Natural killer cell (primary cell): Measurements from ENCODE around the gene UBE2L6. TPM values are rescaled to one million over a fixed set of nuclear protein-coding genes. Genes with fewer than 3 reads are reported as not detected.

ENCODE experiments used
- ATAC-seq, 3 donors: fragments of 150-1000 bp in 2 of 3; fragments of 200-7000 bp in 1 of 3; cut with Tn5 transposase; 1 replicate in 1 of 3; 2 replicates in 2 of 3; pipeline ENCODE4 v1.10.0; 2021; ENCODE audit warnings: mild to moderate bottlenecking in 2 of 3, moderate library complexity in 2 of 3
- DNase-seq, 2 donors: peaks; one replicate each; pipeline versions ENCODE4 v3.0.0 to v3.0.0-alpha.2; 2013 to 2021; ENCODE audit warnings: mixed read lengths in 1 of 2
- H3K27ac ChIP-seq: one replicate; pipeline ENCODE4 v1.5.1; 2013; ENCODE audit warnings: mild to moderate bottlenecking, low read length
- H3K27me3 ChIP-seq: one replicate; pipeline ENCODE4 v1.6.1; 2013; ENCODE audit warnings: low read length; ENCODE audit not compliant: control insufficient read depth, insufficient read depth
- H3K36me3 ChIP-seq: one replicate; pipeline ENCODE4 v1.6.1; 2013; ENCODE audit warnings: low read length; ENCODE audit not compliant: control insufficient read depth, insufficient read depth
- H3K4me1 ChIP-seq: one replicate; pipeline ENCODE4 v1.6.1; 2013; ENCODE audit warnings: low read length; ENCODE audit not compliant: control insufficient read depth, insufficient read depth
- H3K4me3 ChIP-seq: one replicate; pipeline ENCODE4 v1.5.1; 2013; ENCODE audit warnings: low read length
- H3K9me3 ChIP-seq: one replicate; pipeline ENCODE4 v1.6.1; 2013; ENCODE audit warnings: low read length; ENCODE audit not compliant: control insufficient read depth, insufficient read depth
- H3K27ac Mint-ChIP-seq, 2 donors: one replicate each; pipeline ENCODE4 v1.8.0; 2022; ENCODE audit warnings: mild to moderate bottlenecking in 2 of 2, mixed read lengths in 2 of 2, moderate library complexity in 1 of 2
- H3K27me3 Mint-ChIP-seq, 2 donors: one replicate each; pipeline ENCODE4 v1.8.0; 2022; ENCODE audit warnings: low read depth in 2 of 2, mixed read lengths in 2 of 2
- H3K36me3 Mint-ChIP-seq: one replicate; pipeline ENCODE4 v1.8.0; 2022; ENCODE audit warnings: mixed read lengths
- H3K4me1 Mint-ChIP-seq, 2 donors: one replicate each; pipeline ENCODE4 v1.8.0; 2022; ENCODE audit warnings: mixed read lengths in 2 of 2
- H3K4me3 Mint-ChIP-seq: one replicate; pipeline ENCODE4 v1.8.0; 2022; ENCODE audit warnings: mild to moderate bottlenecking, moderate library complexity, mixed read lengths
- H3K9me3 Mint-ChIP-seq, 2 donors: one replicate each; pipeline ENCODE4 v1.8.0; 2022; ENCODE audit warnings: mixed read lengths in 2 of 2
- WGBS: methylation state at CpG from one replicate; pipeline ENCODE4 v1.1.7; 2013; ENCODE audit warnings: missing lambda C conversion rate; ENCODE audit not compliant: insufficient coverage; 5-methylcytosine and 5-hydroxymethylcytosine counted together
- intact Hi-C: fragments of 100-400 bp; cut with micrococcal nuclease; formaldehyde crosslinking; loops from one replicate; pipeline ENCODE4 v1.14.2; 2022
- total RNA-seq, 4 donors: library from RNA; stranded (reverse); fragments of 120-200 nt in 1 of 4; gene quantifications; one replicate each; pipeline versions ENCODE4 v1.2.3 to v1.2.4, GENCODE V29; 2013 to 2022
- TF ChIP-seq, protein P1 (sequence below): fragments of 200-600 bp; IDR thresholded peaks from one replicate; pipeline ENCODE4 v1.8.0; 2022; ENCODE audit warnings: antibody characterized with exemption

The UBE2L6 gene
- total RNA-seq, 3 donors from 2014 or later (not counting 1 experiment from before 2014, with no cell fraction given): 89.1 to 108 (median 103) TPM

DNA sequence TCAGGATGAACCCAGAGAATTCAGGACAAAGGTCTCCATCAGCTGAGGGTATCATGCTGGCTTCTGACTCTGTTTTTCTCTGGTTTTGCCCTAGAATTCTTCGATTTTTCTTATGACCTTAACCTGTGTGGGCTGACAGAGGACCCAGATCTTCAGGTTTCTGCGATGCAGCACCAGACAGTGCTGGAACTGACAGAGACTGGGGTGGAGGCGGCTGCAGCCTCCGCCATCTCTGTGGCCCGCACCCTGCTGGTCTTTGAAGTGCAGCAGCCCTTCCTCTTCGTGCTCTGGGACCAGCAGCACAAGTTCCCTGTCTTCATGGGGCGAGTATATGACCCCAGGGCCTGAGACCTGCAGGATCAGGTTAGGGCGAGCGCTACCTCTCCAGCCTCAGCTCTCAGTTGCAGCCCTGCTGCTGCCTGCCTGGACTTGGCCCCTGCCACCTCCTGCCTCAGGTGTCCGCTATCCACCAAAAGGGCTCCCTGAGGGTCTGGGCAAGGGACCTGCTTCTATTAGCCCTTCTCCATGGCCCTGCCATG lies 46.8 kb upstream of the UBE2L6 start:
- H3K4me3 Mint-ChIP-seq: no peak overlapping the region
- Histone ChIP-seq H3K36me3 (no peaks in the 10 kb centered on the region), H3K4me3 (no peak overlapping the region), H3K27ac (no peak overlapping the region), H3K9me3 (peaks cover 3% of the 10 kb centered on the region), H3K4me1 (no peaks in the 10 kb centered on the region), H3K27me3 (no peaks in the 10 kb centered on the region)
- H3K27ac Mint-ChIP-seq: no peak overlapping the region
- 78% methylated on average over 10 of the region's 10 CpGs for WGBS
- no peaks in the 10 kb centered on the region for H3K4me1 Mint-ChIP-seq
- DNase-seq (no peak), ATAC-seq (no peak)
- H3K9me3 Mint-ChIP-seq: no peaks in the 10 kb centered on the region
- intact Hi-C loops: no loop called here
- H3K27me3 Mint-ChIP-seq: peaks cover 7 to 28% of the 10 kb centered on the region in 2 donors
- TF ChIP-seq, protein P1, sequence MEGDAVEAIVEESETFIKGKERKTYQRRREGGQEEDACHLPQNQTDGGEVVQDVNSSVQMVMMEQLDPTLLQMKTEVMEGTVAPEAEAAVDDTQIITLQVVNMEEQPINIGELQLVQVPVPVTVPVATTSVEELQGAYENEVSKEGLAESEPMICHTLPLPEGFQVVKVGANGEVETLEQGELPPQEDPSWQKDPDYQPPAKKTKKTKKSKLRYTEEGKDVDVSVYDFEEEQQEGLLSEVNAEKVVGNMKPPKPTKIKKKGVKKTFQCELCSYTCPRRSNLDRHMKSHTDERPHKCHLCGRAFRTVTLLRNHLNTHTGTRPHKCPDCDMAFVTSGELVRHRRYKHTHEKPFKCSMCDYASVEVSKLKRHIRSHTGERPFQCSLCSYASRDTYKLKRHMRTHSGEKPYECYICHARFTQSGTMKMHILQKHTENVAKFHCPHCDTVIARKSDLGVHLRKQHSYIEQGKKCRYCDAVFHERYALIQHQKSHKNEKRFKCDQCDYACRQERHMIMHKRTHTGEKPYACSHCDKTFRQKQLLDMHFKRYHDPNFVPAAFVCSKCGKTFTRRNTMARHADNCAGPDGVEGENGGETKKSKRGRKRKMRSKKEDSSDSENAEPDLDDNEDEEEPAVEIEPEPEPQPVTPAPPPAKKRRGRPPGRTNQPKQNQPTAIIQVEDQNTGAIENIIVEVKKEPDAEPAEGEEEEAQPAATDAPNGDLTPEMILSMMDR: no peak
- H3K36me3 Mint-ChIP-seq: no peaks in the 10 kb centered on the region

DNA sequence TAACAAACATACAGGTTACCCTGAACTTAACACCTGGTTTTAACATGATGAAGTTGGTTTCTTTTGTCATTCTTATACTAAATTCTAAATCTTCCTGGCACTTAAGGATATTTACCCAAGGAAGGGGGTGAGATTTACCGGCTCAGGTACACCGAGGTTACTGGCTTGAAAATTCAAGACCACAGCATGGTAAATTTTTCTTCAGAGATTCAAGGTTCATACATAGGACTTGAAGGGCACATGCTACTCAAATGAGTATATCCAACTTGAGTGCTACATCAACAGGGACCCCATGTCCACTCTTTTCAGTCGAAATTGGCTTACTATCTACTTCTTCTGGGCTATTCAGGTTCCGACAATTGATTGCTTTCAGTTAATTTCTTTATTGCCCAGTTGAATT lies 42.7 kb upstream of the UBE2L6 start:
- no peak for DNase-seq
- ATAC-seq: no peak
- WGBS: 85% methylated on average over 4 of the region's 4 CpGs
- intact Hi-C loops: no loop called here
- H3K9me3 ChIP-seq: no peaks in the 10 kb centered on the region
- Mint-ChIP-seq H3K27ac (no peak overlapping the region), H3K4me3 (no peak overlapping the region), H3K27me3 (peaks cover 0 to 20% of the 10 kb centered on the region in 2 donors), H3K9me3 (no peaks in the 10 kb centered on the region), H3K36me3 (no peaks in the 10 kb centered on the region), H3K4me1 (no peaks in the 10 kb centered on the region)
- H3K36me3 ChIP-seq: no peaks in the 10 kb centered on the region
- no peak overlapping the region for H3K27ac ChIP-seq
- no peaks in the 10 kb centered on the region for H3K27me3 ChIP-seq
- no peak overlapping the region for H3K4me3 ChIP-seq
- TF ChIP-seq, protein P1: no peak
- H3K4me1 ChIP-seq: no peaks in the 10 kb centered on the region

DNA sequence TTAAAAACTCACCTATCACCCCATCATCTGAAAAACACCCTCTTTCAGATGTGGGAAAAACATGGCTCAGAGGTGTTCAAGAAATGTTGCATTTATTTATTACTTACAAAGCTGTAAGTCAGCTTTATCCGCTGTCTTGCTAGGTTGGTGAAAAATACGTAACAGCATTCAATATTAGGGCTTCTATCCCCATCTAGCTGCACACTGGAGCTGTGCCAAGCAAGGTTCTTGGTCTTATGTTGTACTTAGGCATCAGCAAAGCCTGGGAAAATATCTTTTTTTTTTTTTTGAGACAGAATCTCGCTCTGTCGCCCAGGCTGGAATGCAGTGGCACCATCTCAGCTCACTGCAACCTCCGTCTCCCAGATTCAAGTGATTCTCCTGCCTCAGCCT lies 37.6 kb upstream of the UBE2L6 start:
- no peak for ATAC-seq
- no peaks in the 10 kb centered on the region for H3K36me3 ChIP-seq
- no peak overlapping the region for H3K4me3 Mint-ChIP-seq
- WGBS: 92% methylated on average over 4 of the region's 5 CpGs
- peaks cover 0 to 6% of the 10 kb centered on the region in 2 donors for H3K27me3 Mint-ChIP-seq
- no peaks in the 10 kb centered on the region for H3K36me3 Mint-ChIP-seq
- no peak overlapping the region for H3K27ac ChIP-seq
- H3K9me3 Mint-ChIP-seq: no peaks in the 10 kb centered on the region
- no peak overlapping the region for H3K27ac Mint-ChIP-seq
- no peaks in the 10 kb centered on the region for H3K4me1 Mint-ChIP-seq
- no peaks in the 10 kb centered on the region for H3K27me3 ChIP-seq
- no peak overlapping the region for H3K4me3 ChIP-seq
- intact Hi-C loops: no loop called here
- no peak for DNase-seq
- no peaks in the 10 kb centered on the region for H3K9me3 ChIP-seq
- peaks cover 7% of the 10 kb centered on the region for H3K4me1 ChIP-seq
- TF ChIP-seq, protein P1: no peak
